Psoas muscle (tissue), 8 donors: ENCODE results near the gene ARL1. TPM values are rescaled to one million over a fixed set of nuclear protein-coding genes. Genes with fewer than 3 reads are reported as not detected.

Experiments
- ATAC-seq, 4 donors: fragments of 200-7000 bp; cut with Tn5 transposase; one replicate each; pipeline ENCODE4 v1.9.1; 2020; ENCODE audit warnings: moderate library complexity in 3 of 4, mild to moderate bottlenecking in 2 of 4
- DNase-seq, 2 donors: peaks; one replicate each; pipeline ENCODE4 v3.0.0-alpha.2; 2020
- H3K27ac ChIP-seq: fragments of 200-600 bp; one replicate; pipeline ENCODE4 v1.8.0; 2022
- H3K27me3 ChIP-seq, 3 donors: fragments of 200-600 bp in 1 of 3; one replicate each; pipeline versions ENCODE4 v1.6.1 to v1.8.0; 2013 to 2022; ENCODE audit warnings: low read length in 2 of 3, mild to moderate bottlenecking in 2 of 3, moderate library complexity in 1 of 3; ENCODE audit not compliant: insufficient read depth in 3 of 3
- H3K36me3 ChIP-seq, 2 donors: fragments of 200-600 bp in 1 of 2; one replicate each; pipeline versions ENCODE4 v1.6.1 to v1.8.0; 2013 to 2022; ENCODE audit warnings: low read depth in 1 of 2, mild to moderate bottlenecking in 1 of 2, moderate library complexity in 1 of 2; ENCODE audit not compliant: insufficient read depth in 1 of 2
- H3K4me1 ChIP-seq: fragments of 200-600 bp; one replicate; pipeline ENCODE4 v1.8.0; 2022
- H3K4me3 ChIP-seq: fragments of 200-600 bp; one replicate; pipeline ENCODE4 v1.8.0; 2022; ENCODE audit warnings: mild to moderate bottlenecking
- H3K9me3 ChIP-seq: fragments of 200-600 bp; one replicate; pipeline ENCODE4 v1.8.0; 2022
- CTCF ChIP-seq: fragments of 200-600 bp; IDR thresholded peaks from one replicate; pipeline ENCODE4 v1.8.0; 2022; ENCODE audit warnings: antibody characterized with exemption
- WGBS, 3 donors: extraction: QIAGEN DNeasy Blood & Tissue Kit; methylation state at CpG; one replicate each; pipeline versions ENCODE4 v1.1.6 to v1.1.7; 2013; 5-methylcytosine and 5-hydroxymethylcytosine counted together
- intact Hi-C, 2 donors: fragments of 100-400 bp; cut with DNase I; formaldehyde crosslinking; loops; one replicate each; pipeline versions ENCODE4 v1.11.0 to v1.14.2; 2022
- polyA plus RNA-seq, 3 donors: library from polyadenylated mRNA; stranded (reverse); fragments of 200-250 nt; gene quantifications; one replicate each; pipeline ENCODE4 v1.2.3, GENCODE V29; 2013
- total RNA-seq, 4 donors: library from RNA; stranded (reverse); fragmentation: NEBNext Ultra II Directional in 2 of 4; extraction: Animal tissue kit (Norgen Biotek cat#: 25700) in 2 of 4; gene quantifications; one replicate each; pipeline versions ENCODE4 v1.2.1 to v1.2.4, GENCODE V29; 2021 to 2023
- donor health status: healthy with polysubstance abuse.
- donor health status: DM: no; HTN: no; CAD: no; lungs with moderate emphysema.
- donor health status: Bipolar disorder and iron deficiency.
- donor health status: healthy.
- donor health status: DM: yes; HTN: yes; CAD: no.
- donor health status: DM: no; HTN: no; CAD: no.
- donor health status: DM: no; HTN: no; CAD: no.
- donor health status: DM: yes; HTN: yes; CAD: no.

Gene ARL1
- total and polyA plus RNA-seq, 7 donors, result 41.2 to 73.1 (median 56.4) TPM

DNA sequence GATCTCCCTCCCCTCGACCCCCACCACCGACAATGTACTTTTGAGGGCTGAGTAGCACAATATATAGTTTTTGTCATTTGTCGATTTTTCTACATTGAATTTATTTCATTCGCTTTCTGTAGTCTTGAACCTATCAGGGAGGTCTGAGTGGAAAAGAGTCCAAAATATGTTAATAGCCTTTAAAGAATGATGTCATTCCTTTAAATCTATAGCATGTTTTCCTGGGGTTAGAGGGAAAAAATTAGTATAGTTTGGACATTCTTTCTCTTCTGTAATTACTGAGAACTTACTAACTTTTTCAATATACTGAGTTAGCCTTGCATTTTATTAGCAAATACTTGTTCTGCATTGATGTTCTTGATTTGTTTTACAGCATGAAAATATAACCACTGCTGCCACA, 55.9 kb downstream of the ARL1 start:
- TF ChIP-seq CTCF, result no peak
- 97 to 99% (median 99%) methylated on average over 4 of the region's 4 CpGs for WGBS, 3 donors
- Histone ChIP-seq H3K4me1 (no peaks in the 10 kb centered on the region), H3K27ac (no peak overlapping the region), H3K4me3 (no peak overlapping the region), H3K27me3 (no peaks in the 10 kb centered on the region), H3K9me3 (no peaks in the 10 kb centered on the region), H3K36me3 (peaks cover 4 to 96% of the 10 kb centered on the region in 2 donors)
- DNase-seq (no peak), ATAC-seq (no peak)
- intact Hi-C loops, result loop anchor here (10.0 kb wide), 1 partner anchor 47 kb away; no protein-coding TSS in a partner anchor

GRCh38 chr12:101343893-101344292, 63.7 kb downstream of the ARL1 start:
- Histone ChIP-seq H3K4me3 (no peak overlapping the region), H3K27me3 (no peaks in the 10 kb centered on the region), H3K27ac (no peak overlapping the region), H3K36me3 (peaks cover 2 to 98% of the 10 kb centered on the region in 2 donors), H3K9me3 (no peaks in the 10 kb centered on the region), H3K4me1 (no peaks in the 10 kb centered on the region)
- 89 to 94% (median 90%) methylated on average over 3 of the region's 3 CpGs for WGBS, 3 donors
- no peak for TF ChIP-seq CTCF
- ATAC-seq, result no peak
- no peak for DNase-seq
- intact Hi-C loops, result no loop called here

Other genes starting within 250 kb of the ARL1 start
- gene SLC5A8, start 197.5 kb downstream of the ARL1 start, total RNA-seq, result not detected
- not detected for gene SLC5A8, start 197.5 kb downstream of the ARL1 start, polyA plus RNA-seq
- 10 to 100 TPM in 1 of 4 donors, 1 to 10 TPM in 3; 6.8 to 11.4 (median 9.2) TPM for gene UTP20, start 127.7 kb downstream of the ARL1 start, total RNA-seq
- gene UTP20, start 127.7 kb downstream of the ARL1 start, polyA plus RNA-seq, result 1 to 10 TPM; 3.7 to 8.4 (median 5.2) TPM
- gene SPIC, start 67.6 kb upstream of the ARL1 start, total RNA-seq, result under 1 TPM in 1 of 4 donors, not detected in 3; 0.32 TPM
- gene SPIC, start 67.6 kb upstream of the ARL1 start, polyA plus RNA-seq, result not detected
- 1,000 to 10,000 TPM; 4,088 to 7,509 (median 4,961) TPM for gene MYBPC1, start 187.2 kb upstream of the ARL1 start, total RNA-seq
- gene MYBPC1, start 187.2 kb upstream of the ARL1 start, polyA plus RNA-seq, result 1,000 to 10,000 TPM; 1,084 to 2,883 (median 2,460) TPM